Measurements from ENCODE around the gene NTHL1. TPM values are rescaled to one million over a fixed set of nuclear protein-coding genes. Genes with fewer than 3 reads are reported as not detected.

NTHL1 gene
- total RNA-seq = 10 to 100 TPM; 34.5 to 34.8 TPM

GRCh38 chr16:2047330-2048115 is at the start of gene NTHL1, which contains the start of gene TSC2:
NTHL1 (minus strand) TSS chr16:2047834; CDS start chr16:2047823, 11 bp downstream.
TSC2 (plus strand) TSS chr16:2047985; CDS start chr16:2048616, 631 bp downstream.
- ChIA-PET CTCF (interaction anchor here (1.0 to 2.9 kb wide), 7 partner anchors 9 to 94 kb away, joined by 3 to 14 read pairs (median 4); partner anchors contain the start of gene NHERF2), POLR2A (no interaction called here)

- POLR2A ChIA-PET = no interaction called here
- CTCF ChIA-PET = no interaction called here
Observed at GRCh38 chr16:2096853-2097595, 49.4 kb upstream of the NTHL1 start.

- CTCF ChIA-PET = no interaction called here
- POLR2A ChIA-PET = no interaction called here
Observed at GRCh38 chr16:2095918-2096582, 48.4 kb upstream of the NTHL1 start.

- ChIA-PET CTCF (interaction anchor here (0.6 kb wide), 1 partner anchor 222 kb away, joined by 5 read pairs; no protein-coding TSS in a partner anchor), POLR2A (no interaction called here)
Observed at GRCh38 chr16:2095315-2095853, 47.8 kb upstream of the NTHL1 start.

GRCh38 chr16:2093793-2094192 is 46.2 kb upstream of the NTHL1 start:
- ChIA-PET CTCF (no interaction called here), POLR2A (no interaction called here)

- ChIA-PET POLR2A (no interaction called here), CTCF (no interaction called here)
Observed at GRCh38 chr16:2092866-2093265, 45.2 kb upstream of the NTHL1 start.

GRCh38 chr16:2092256-2092620 is 44.6 kb upstream of the NTHL1 start:
- ChIA-PET POLR2A (no interaction called here), CTCF (no interaction called here)

GRCh38 chr16:2091547-2092255 is 44.1 kb upstream of the NTHL1 start:
- ChIA-PET CTCF (no interaction called here), POLR2A (no interaction called here)

GRCh38 chr16:2090777-2091546 is 43.3 kb upstream of the NTHL1 start:
- CTCF ChIA-PET = no interaction called here
- POLR2A ChIA-PET = no interaction called here

- ChIA-PET CTCF (no interaction called here), POLR2A (no interaction called here)
Observed at GRCh38 chr16:2090481-2090776, 42.8 kb upstream of the NTHL1 start.

GRCh38 chr16:2089706-2090480 is 42.3 kb upstream of the NTHL1 start:
- CTCF ChIA-PET = no interaction called here
- POLR2A ChIA-PET = interaction anchor here (0.5 to 0.6 kb wide), 2 partner anchors 67 to 79 kb away, joined by 4 read pairs; no protein-coding TSS in a partner anchor

- ChIA-PET POLR2A (interaction anchor here (0.6 kb wide), 2 partner anchors 16 to 40 kb away, joined by 3 read pairs; no protein-coding TSS in a partner anchor), CTCF (no interaction called here)
Observed at GRCh38 chr16:2088759-2089358, 41.2 kb upstream of the NTHL1 start.

GRCh38 chr16:2087748-2088631 is 40.4 kb upstream of the NTHL1 start:
- CTCF ChIA-PET = no interaction called here

GRCh38 chr16:2086812-2087747 is 39.4 kb upstream of the NTHL1 start:
- POLR2A ChIA-PET = no interaction called here
- CTCF ChIA-PET = no interaction called here

More at GRCh38 chr16:2087748-2088631, 40.4 kb upstream of the NTHL1 start:
- POLR2A ChIA-PET = interaction anchor here (0.6 kb wide), 2 partner anchors 15 to 41 kb away, joined by 3 read pairs; no protein-coding TSS in a partner anchor

GRCh38 chr16:2086106-2086742 is 38.6 kb upstream of the NTHL1 start:
- ChIA-PET POLR2A (no interaction called here), CTCF (no interaction called here)

All from activated CD8-positive, alpha-beta memory T cell treated with anti-CD3 and anti-CD28 coated beads for 36 hours (primary cell).